Measurements from ENCODE around the gene SAMD8.

Gene SAMD8

DNA sequence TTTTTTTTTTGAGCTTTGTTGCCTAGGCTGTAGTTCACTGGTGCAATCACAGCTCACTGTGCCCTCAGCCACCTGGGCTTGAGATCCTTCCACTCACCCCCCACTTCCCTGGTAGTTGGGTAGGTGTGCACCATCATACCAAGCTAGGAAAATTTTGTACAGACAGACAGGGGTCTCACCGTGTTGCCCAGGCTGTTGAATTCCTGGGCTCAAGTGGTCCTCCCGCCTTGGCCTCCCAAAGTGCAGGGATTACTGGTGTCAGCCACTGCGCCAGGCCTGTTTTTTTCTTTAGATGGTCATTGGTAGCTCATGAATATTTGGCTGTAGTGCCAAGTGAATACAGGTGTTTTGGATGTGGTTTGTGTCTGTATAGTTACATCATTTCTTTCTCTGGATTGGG lies 116.8 kb downstream of the SAMD8 start:
- no peak for DNase-seq

GRCh38 chr10:75228834-75229233 lies 117.4 kb downstream of the SAMD8 start:
- no peak for DNase-seq

DNA sequence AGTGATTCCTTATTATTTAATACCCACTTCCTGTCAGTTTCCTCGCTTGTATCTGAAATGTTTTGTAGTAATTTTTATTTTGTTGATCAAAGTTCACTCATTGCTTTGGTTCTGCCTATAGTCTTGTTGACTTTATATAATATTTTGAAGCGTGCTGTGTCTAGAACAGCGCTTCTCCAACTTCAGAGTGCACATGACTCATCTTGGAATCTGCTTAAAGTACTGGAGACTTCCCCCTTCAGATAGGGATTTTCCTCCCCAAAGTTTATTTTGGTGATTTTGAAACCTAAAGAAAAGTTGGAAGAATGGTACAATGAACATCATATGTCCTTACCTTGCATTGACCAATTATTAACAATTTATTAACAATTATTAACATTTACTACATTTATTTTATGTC lies 118.5 kb downstream of the SAMD8 start:
- DNase-seq, result no peak

- DNase-seq, result peak; percentile 88
Measured at GRCh38 chr10:75230600-75231038, 119.2 kb downstream of the SAMD8 start.

All from effector CD8-positive, alpha-beta T cell (primary cell).